K562 (cell line): ENCODE results near the gene GRB2. TPM values are rescaled to one million over a fixed set of nuclear protein-coding genes. Genes with fewer than 3 reads are reported as not detected.

Experiments used
- ATAC-seq: fragments of 200-7000 bp; cut with Tn5 transposase; 3 replicates; pipeline ENCODE4 v1.9.1; 2020; ENCODE audit warnings: moderate library complexity
- BruUV-seq: library from RNA; stranded (reverse); fragments of 400-500 nt; replicated peaks from 2 replicates; lab custom pipeline; 2021; lab: Mats Ljungman, UMichigan
- CTCF ChIA-PET: fragments of 300-600 bp; formaldehyde crosslinking; extraction: SDS; loops from one replicate; lab custom pipeline; 2021; ENCODE audit warnings: low intra/inter-chr PET ratio; lab: Yijun Ruan, JAX
- POLR2A ChIA-PET: fragments of 300-600, 350-650 bp; sonication (Branson Sonifier 250); formaldehyde crosslinking; extraction: SDS; loops from one replicate; lab custom pipeline; 2021; ENCODE audit warnings: antibody characterized with exemption, inconsistent platforms; lab: Yijun Ruan, JAX
- DNase-seq, 4 experiments: peaks; one replicate each; pipeline versions ENCODE4 v3.0.0 to v3.0.0-alpha.2; 2011 to 2018; ENCODE audit warnings: low spot score in 3 of 4, mixed read lengths in 3 of 4; ENCODE audit errors: extremely low read depth in 1 of 4
- FAIRE-seq: peaks from 2 replicates; lab custom pipeline; 2011; peaks lifted over from hg19 to GRCh38; lab: Jason Lieb, UNC
- H2AFZ ChIP-seq: 2 replicates; pipeline ENCODE4 v1.6.0; 2011; ENCODE audit warnings: low read depth, low read length, control low read depth, inconsistent platforms
- H3K27ac ChIP-seq: fragments of 200-600 bp; 3 replicates; pipeline ENCODE4 v1.8.0; 2011; ENCODE audit warnings: low read depth, mild to moderate bottlenecking, control low read depth, inconsistent platforms, low read length, moderate library complexity, mixed read lengths; ENCODE audit errors: extremely low read depth
- H3K27me3 ChIP-seq, 2 experiments: fragments of 300-600 bp in 1 of 2; 2 replicates in 1 of 2; 3 replicates in 1 of 2; pipeline versions ENCODE4 v1.6.0 to v1.8.0; 2011; ENCODE audit warnings: inconsistent platforms in 2 of 2, low read length in 2 of 2, mild to moderate bottlenecking in 1 of 2, mixed read lengths in 1 of 2, moderate library complexity in 1 of 2; ENCODE audit not compliant: control insufficient read depth in 2 of 2, insufficient read depth in 2 of 2
- H3K36me3 ChIP-seq: fragments of 300-600 bp; 3 replicates; pipeline ENCODE4 v1.8.0; 2011; ENCODE audit warnings: mild to moderate bottlenecking, low read length, inconsistent platforms; ENCODE audit not compliant: control insufficient read depth, insufficient read depth
- H3K4me1 ChIP-seq, 2 experiments: fragments of 200-600 bp in 1 of 2; replicated peaks in 1 of 2; 2 replicates in 1 of 2; 3 replicates in 1 of 2; pipeline versions ENCODE4 v1.5.1 to v1.8.0; 2011; ENCODE audit warnings: inconsistent platforms in 2 of 2, low read length in 2 of 2, mild to moderate bottlenecking in 1 of 2, mixed read lengths in 1 of 2, moderate library complexity in 1 of 2; ENCODE audit not compliant: control insufficient read depth in 2 of 2, insufficient read depth in 2 of 2
- H3K4me2 ChIP-seq: 2 replicates; pipeline ENCODE4 v1.6.1; 2011; ENCODE audit warnings: low read length, control low read depth, inconsistent platforms, mixed read lengths; ENCODE audit not compliant: insufficient read depth
- H3K4me3 ChIP-seq: fragments of 200-600 bp; sonication (generic), shearing (Covaris generic); 2 replicates; pipeline ENCODE4 v1.5.1; 2016; ENCODE audit warnings: control low read depth, inconsistent platforms
- H3K79me2 ChIP-seq: fragments of 200-600 bp; 3 replicates; pipeline ENCODE4 v1.8.0; 2011; ENCODE audit warnings: low read length, inconsistent platforms; ENCODE audit not compliant: control insufficient read depth, insufficient read depth
- H3K9ac ChIP-seq, 2 experiments: 2 replicates each; pipeline versions ENCODE4 v1.6.0 to v1.6.1; 2011; ENCODE audit warnings: low read depth in 2 of 2, low read length in 2 of 2, control low read depth in 1 of 2, inconsistent platforms in 1 of 2, mild to moderate bottlenecking in 1 of 2, mixed read lengths in 1 of 2; ENCODE audit not compliant: insufficient read depth in 1 of 2
- H3K9me1 ChIP-seq: one replicate; pipeline ENCODE4 v1.6.0; 2011; ENCODE audit warnings: inconsistent platforms, mild to moderate bottlenecking, low read length, moderate library complexity; ENCODE audit not compliant: control insufficient read depth, insufficient read depth
- H3K9me3 ChIP-seq: replicated peaks from 2 replicates; pipeline ENCODE4 v1.5.1; 2011; ENCODE audit warnings: low read depth, low read length, inconsistent platforms; ENCODE audit not compliant: control insufficient read depth, insufficient read depth
- H4K20me1 ChIP-seq: replicated peaks from 2 replicates; pipeline ENCODE4 v1.6.1; 2011; ENCODE audit warnings: low read length, inconsistent platforms, mixed read lengths; ENCODE audit not compliant: control insufficient read depth, insufficient read depth
- ATF1 ChIP-seq, 2 experiments: fragments of 450-650 bp in 1 of 2; IDR thresholded peaks; 2 replicates each; pipeline ENCODE4 v1.6.1; 2016; ENCODE audit warnings: missing compliant biosample characterization in 1 of 2, missing genetic modification characterization in 1 of 2
- FOSL1 ChIP-seq: fragments of 200-800 bp; sonication (Bioruptor generic); conservative IDR thresholded peaks from 2 replicates; pipeline ENCODE4 v1.6.1; 2016; ENCODE audit warnings: missing genetic modification characterization, missing compliant biosample characterization
- HNRNPL ChIP-seq: fragments of 200-400 bp; formaldehyde crosslinking; IDR thresholded peaks from 2 replicates; pipeline ENCODE4 v1.6.1; 2017; ENCODE audit warnings: low read depth, mild to moderate bottlenecking, low read length
- KAT2B ChIP-seq: IDR thresholded peaks from one replicate; pipeline ENCODE4 v1.6.1; 2012; ENCODE audit warnings: low read depth, mild to moderate bottlenecking, control low read depth, inconsistent platforms, low read length, moderate library complexity
- KHSRP ChIP-seq: fragments of 450-650 bp; IDR thresholded peaks from 2 replicates; pipeline ENCODE4 v1.6.1; 2017
- POLR2H ChIP-seq: IDR thresholded peaks from 2 replicates; pipeline ENCODE4 v1.6.1; 2016; ENCODE audit warnings: missing genetic modification characterization, low read depth, mild to moderate bottlenecking, control low read depth, missing compliant biosample characterization, moderate library complexity
- SMAD4 ChIP-seq: fragments of 250-450 bp; sonication (Bioruptor Pico); conservative IDR thresholded peaks from 2 replicates; pipeline ENCODE4 v1.8.0; 2021; ENCODE audit warnings: inconsistent platforms, mild to moderate bottlenecking, moderate library complexity
- ZBTB1 ChIP-seq: sonication (generic); formaldehyde crosslinking; IDR thresholded peaks from 2 replicates; pipeline ENCODE4 v1.8.1; 2023; ENCODE audit warnings: missing genetic modification reagents, low read depth, mild to moderate bottlenecking, borderline replicate concordance
- ZNF165 ChIP-seq: fragments of 250-450 bp; sonication (Bioruptor Pico); IDR thresholded peaks from 2 replicates; pipeline ENCODE4 v1.4.0; 2020; ENCODE audit warnings: borderline replicate concordance
- ZNF408 ChIP-seq: fragments of 250-450 bp; sonication (Bioruptor Pico); IDR thresholded peaks from 2 replicates; pipeline ENCODE4 v1.4.0; 2020; ENCODE audit warnings: low read depth, mild to moderate bottlenecking, moderate library complexity
- WGBS: fragments of 100-300 bp; shearing (Covaris generic); methylation state at CpG from one replicate; pipeline ENCODE4 v1.1.6; 2016; ENCODE audit warnings: low coverage, mixed read lengths; ENCODE audit not compliant: insufficient coverage; ENCODE audit errors: missing lambda C conversion rate; 5-methylcytosine and 5-hydroxymethylcytosine counted together
- in situ Hi-C: fragments of 300-500 bp; cut with MboI; formaldehyde crosslinking; loops from 4 replicates; pipeline ENCODE4 v1.15.0; 2018; ENCODE audit warnings: inconsistent platforms, mixed read lengths
- intact Hi-C: fragments of 100-400 bp; cut with micrococcal nuclease; formaldehyde crosslinking; loops from 2 replicates; pipeline ENCODE4 v1.14.2; 2022
- polyA plus RNA-seq, 8 experiments: library from polyadenylated mRNA; depleted of rRNA in 4 of 8; stranded (reverse) in 5 of 8; unstranded in 3 of 8; fragments of >200 nt; fragmentation: Nextera tagmentation in 2 of 8; fragmentation: Illumina TruSeq in 1 of 8; extraction: Ambion mirVana in 2 of 8; extraction: Trizol in 1 of 8; gene quantifications; 2 replicates each; pipeline versions ENCODE4 v1.2.1 to v1.2.3, GENCODE V29; 2011 to 2014; ENCODE audit warnings: inconsistent platforms in 1 of 8, missing spikeins in 1 of 8
- total RNA-seq, 7 experiments: library from RNA; depleted of rRNA in 6 of 7; stranded (reverse); fragments of >200 nt in 6 of 7; fragmentation: Illumina TruSeq in 2 of 7; extraction: Trizol in 2 of 7; gene quantifications; 2 replicates each; pipeline versions ENCODE4 v1.2.1 to v1.2.3, GENCODE V29; 2011 to 2021; ENCODE audit warnings: low replicate concordance in 1 of 7
- TF ChIP-seq, protein P1 (sequence below): fragments of 250-450 bp; sonication (Bioruptor Pico); IDR thresholded peaks from 2 replicates; pipeline ENCODE4 v1.5.0; 2020; ENCODE audit warnings: mild to moderate bottlenecking, borderline replicate concordance

Gene GRB2
- total and polyA plus RNA-seq, 9 of the 15 experiments (the other 6 are each of a cell fraction or from before 2014, with no cell fraction given) = 57.2 to 136 (median 84.8) TPM

DNA sequence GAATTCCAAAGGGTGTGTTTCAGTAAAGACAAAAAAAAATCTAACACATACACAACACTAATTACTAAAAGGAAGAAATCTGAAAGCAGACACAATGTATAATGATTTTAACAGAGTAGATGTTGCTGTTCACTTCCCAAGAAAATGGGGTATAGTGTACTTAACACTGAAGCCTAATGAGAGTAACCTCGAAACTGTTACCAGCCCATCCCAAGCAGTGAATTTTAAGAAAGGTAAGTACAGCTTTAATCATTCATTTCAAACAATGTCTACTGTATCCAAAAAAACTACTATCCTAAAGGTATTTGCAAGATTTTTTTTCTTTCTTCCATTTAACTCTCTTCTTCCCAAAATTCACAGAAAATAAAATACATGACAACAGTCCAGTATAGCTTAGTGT is 8.3 kb downstream of the GRB2 start:
- FAIRE-seq = no peak
- ATAC-seq = no peak
- TF ChIP-seq ZBTB1 (CRISPR knock-in tag) = no peak
- TF ChIP-seq SMAD4 (CRISPR knock-in tag) = no peak
- TF ChIP-seq, protein P1, sequence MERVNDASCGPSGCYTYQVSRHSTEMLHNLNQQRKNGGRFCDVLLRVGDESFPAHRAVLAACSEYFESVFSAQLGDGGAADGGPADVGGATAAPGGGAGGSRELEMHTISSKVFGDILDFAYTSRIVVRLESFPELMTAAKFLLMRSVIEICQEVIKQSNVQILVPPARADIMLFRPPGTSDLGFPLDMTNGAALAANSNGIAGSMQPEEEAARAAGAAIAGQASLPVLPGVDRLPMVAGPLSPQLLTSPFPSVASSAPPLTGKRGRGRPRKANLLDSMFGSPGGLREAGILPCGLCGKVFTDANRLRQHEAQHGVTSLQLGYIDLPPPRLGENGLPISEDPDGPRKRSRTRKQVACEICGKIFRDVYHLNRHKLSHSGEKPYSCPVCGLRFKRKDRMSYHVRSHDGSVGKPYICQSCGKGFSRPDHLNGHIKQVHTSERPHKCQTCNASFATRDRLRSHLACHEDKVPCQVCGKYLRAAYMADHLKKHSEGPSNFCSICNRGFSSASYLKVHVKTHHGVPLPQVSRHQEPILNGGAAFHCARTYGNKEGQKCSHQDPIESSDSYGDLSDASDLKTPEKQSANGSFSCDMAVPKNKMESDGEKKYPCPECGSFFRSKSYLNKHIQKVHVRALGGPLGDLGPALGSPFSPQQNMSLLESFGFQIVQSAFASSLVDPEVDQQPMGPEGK = no peak
- TF ChIP-seq ZNF165 (CRISPR knock-in tag) = no peak
- no peak for TF ChIP-seq ATF1 (CRISPR knock-in tag; IDR thresholded peaks at IDR 0.05)
- TF ChIP-seq ATF1 (tag; IDR thresholded peaks at IDR 0.05) = no peak
- TF ChIP-seq KHSRP = no peak
- TF ChIP-seq POLR2H (tag) = no peak
- no peak for TF ChIP-seq HNRNPL
- TF ChIP-seq ZNF408 = no peak
- no peak for TF ChIP-seq FOSL1 (tag)
- no peak for TF ChIP-seq KAT2B
- no peaks in the 10 kb centered on the region for H3K9me3 ChIP-seq
- WGBS = 40% methylated on average over 1 of the region's 1 CpG
- intact Hi-C loops = no loop called here
- POLR2A ChIA-PET = interaction anchor here (0.6 to 6.2 kb wide), 16 partner anchors 9 to 165 kb away, joined by 3 to 40 read pairs (median 3); partner anchors contain the start of genes GRB2 and SLC25A19
- H2AFZ ChIP-seq = no peak overlapping the region
- no peaks in the 10 kb centered on the region for H3K9me1 ChIP-seq
- peak overlapping the region in 1 of 2 experiments; percentile 27; a peak in 1 of 4 replicates for H3K9ac ChIP-seq
- H3K36me3 ChIP-seq = peaks cover 20% of the 10 kb centered on the region
- in situ Hi-C loops = no loop called here
- DNase-seq = no peak
- no TSS peak for BruUV-seq
- peaks cover 24% of the 10 kb centered on the region for H4K20me1 ChIP-seq
- H3K4me2 ChIP-seq = no peak overlapping the region
- no peaks in the 10 kb centered on the region for H3K27me3 ChIP-seq
- peak overlapping the region; percentile 65; the same call in 2 of the 3 replicates for H3K27ac ChIP-seq
- H3K79me2 ChIP-seq = peaks cover 99% of the 10 kb centered on the region
- no peak overlapping the region for H3K4me3 ChIP-seq
- CTCF ChIA-PET = no interaction called here
- peaks cover 10 to 13% of the 10 kb centered on the region in 2 experiments; a peak in 4 of 5 replicates for H3K4me1 ChIP-seq
